Measurements from ENCODE around the gene TCF25. TPM values are rescaled to one million over a fixed set of nuclear protein-coding genes. Genes with fewer than 3 reads are reported as not detected.
"Not testable (repeated sequence)": the region's sequence is repeated elsewhere in the genome, so short reads cannot be mapped to it uniquely, and the experiment has no call there.

Gene TCF25
- polyA plus RNA-seq, 1 donor (not counting 4 experiments of a cell fraction or from before 2014, with no cell fraction given), result 103 TPM

DNA sequence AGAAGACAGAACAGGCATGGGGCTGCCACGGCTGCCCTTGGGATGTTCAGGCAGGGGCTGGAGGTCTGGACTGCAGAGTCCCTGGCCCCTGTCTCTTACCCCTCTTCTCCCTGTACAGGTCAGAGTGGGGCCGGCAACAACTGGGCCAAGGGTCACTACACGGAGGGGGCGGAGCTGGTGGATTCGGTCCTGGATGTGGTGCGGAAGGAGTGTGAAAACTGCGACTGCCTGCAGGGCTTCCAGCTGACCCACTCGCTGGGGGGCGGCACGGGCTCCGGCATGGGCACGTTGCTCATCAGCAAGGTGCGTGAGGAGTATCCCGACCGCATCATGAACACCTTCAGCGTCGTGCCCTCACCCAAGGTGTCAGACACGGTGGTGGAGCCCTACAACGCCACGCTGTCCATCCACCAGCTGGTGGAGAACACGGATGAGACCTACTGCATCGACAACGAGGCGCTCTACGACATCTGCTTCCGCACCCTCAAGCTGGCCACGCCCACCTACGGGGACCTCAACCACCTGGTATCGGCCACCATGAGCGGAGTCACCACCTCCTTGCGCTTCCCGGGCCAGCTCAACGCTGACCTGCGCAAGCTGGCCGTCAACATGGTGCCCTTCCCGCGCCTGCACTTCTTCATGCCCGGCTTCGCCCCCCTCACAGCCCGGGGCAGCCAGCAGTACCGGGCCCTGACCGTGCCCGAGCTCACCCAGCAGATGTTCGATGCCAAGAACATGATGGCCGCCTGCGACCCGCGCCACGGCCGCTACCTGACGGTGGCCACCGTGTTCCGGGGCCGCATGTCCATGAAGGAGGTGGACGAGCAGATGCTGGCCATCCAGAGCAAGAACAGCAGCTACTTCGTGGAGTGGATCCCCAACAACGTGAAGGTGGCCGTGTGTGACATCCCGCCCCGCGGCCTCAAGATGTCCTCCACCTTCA, 61.5 kb downstream of the TCF25 start:
- Histone ChIP-seq H3K27ac (ENCODE audit: control insufficient read depth, insufficient read depth, low read length) (no peak overlapping the region), H3K4me2 (ENCODE audit: control insufficient read depth, extremely low read depth, insufficient read depth, low read depth, low read length) (no peak overlapping the region), H3K9me3 (ENCODE audit: control insufficient read depth, low read depth, low read length) (no peaks in the 10 kb centered on the region), H3K79me2 (ENCODE audit: control insufficient read depth, insufficient read depth, low read length) (no peaks in the 10 kb centered on the region), H3K9me1 (ENCODE audit: control insufficient read depth, extremely low read depth, insufficient read depth, low read length) (no peaks in the 10 kb centered on the region), H3K4me1 (ENCODE audit: control insufficient read depth, extremely low read depth, insufficient read depth, low read length) (no peaks in the 10 kb centered on the region), H3K36me3 (ENCODE audit: control insufficient read depth in 2 of 2, extremely low read depth in 1 of 2, insufficient read depth in 2 of 2, low read length in 2 of 2) (peaks cover 9 to 12% of the 10 kb centered on the region in 2 experiments), H3K27me3 (ENCODE audit: control insufficient read depth, extremely low read depth, insufficient read depth, low read length) (peaks cover 6% of the 10 kb centered on the region), H3K4me3 (ENCODE audit: control insufficient read depth in 2 of 3, extremely low read depth in 1 of 3, insufficient read depth in 2 of 3, low read depth in 1 of 3, low read length in 3 of 3) (no peak overlapping the region), H4K20me1 (ENCODE audit: control insufficient read depth, extremely low read depth, insufficient read depth, low read length) (no peaks in the 10 kb centered on the region), H3K9ac (ENCODE audit: control insufficient read depth, extremely low read depth, insufficient read depth, low read length) (no peak overlapping the region), H2AFZ (ENCODE audit: control insufficient read depth, low read length) (no peak overlapping the region)
- DNase-seq (ENCODE audit: low read depth, low spot score), result no peak
- dilution Hi-C loops (cut with MboI; ENCODE audit: extremely low pct_ligation_motif_present, low sequenced_read_pairs), result no loop called here
- FAIRE-seq, result no peak
- TF ChIP-seq, protein P1, sequence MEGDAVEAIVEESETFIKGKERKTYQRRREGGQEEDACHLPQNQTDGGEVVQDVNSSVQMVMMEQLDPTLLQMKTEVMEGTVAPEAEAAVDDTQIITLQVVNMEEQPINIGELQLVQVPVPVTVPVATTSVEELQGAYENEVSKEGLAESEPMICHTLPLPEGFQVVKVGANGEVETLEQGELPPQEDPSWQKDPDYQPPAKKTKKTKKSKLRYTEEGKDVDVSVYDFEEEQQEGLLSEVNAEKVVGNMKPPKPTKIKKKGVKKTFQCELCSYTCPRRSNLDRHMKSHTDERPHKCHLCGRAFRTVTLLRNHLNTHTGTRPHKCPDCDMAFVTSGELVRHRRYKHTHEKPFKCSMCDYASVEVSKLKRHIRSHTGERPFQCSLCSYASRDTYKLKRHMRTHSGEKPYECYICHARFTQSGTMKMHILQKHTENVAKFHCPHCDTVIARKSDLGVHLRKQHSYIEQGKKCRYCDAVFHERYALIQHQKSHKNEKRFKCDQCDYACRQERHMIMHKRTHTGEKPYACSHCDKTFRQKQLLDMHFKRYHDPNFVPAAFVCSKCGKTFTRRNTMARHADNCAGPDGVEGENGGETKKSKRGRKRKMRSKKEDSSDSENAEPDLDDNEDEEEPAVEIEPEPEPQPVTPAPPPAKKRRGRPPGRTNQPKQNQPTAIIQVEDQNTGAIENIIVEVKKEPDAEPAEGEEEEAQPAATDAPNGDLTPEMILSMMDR (optimal IDR thresholded peaks at IDR 0.05 in 1 of 3, IDR thresholded peaks at IDR 0.05 in 1 of 3, conservative IDR thresholded peaks at IDR 0.05 in 1 of 3; ENCODE audit: extremely low read depth in 1 of 3, insufficient read depth in 2 of 3, low read length in 3 of 3), result no peak
- TF ChIP-seq EZH2 (IDR thresholded peaks at IDR 0.05; ENCODE audit: low read length), result no peak

DNA sequence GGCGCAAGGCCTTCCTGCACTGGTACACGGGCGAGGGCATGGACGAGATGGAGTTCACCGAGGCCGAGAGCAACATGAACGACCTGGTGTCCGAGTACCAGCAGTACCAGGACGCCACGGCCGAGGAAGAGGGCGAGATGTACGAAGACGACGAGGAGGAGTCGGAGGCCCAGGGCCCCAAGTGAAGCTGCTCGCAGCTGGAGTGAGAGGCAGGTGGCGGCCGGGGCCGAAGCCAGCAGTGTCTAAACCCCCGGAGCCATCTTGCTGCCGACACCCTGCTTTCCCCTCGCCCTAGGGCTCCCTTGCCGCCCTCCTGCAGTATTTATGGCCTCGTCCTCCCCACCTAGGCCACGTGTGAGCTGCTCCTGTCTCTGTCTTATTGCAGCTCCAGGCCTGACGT, 62.2 kb downstream of the TCF25 start:
- FAIRE-seq; H3K4me2 ChIP-seq (ENCODE audit: control insufficient read depth, extremely low read depth, insufficient read depth, low read depth, low read length); H2AFZ ChIP-seq (ENCODE audit: control insufficient read depth, low read length); H3K9me3 ChIP-seq (ENCODE audit: control insufficient read depth, low read depth, low read length); H3K27ac ChIP-seq (ENCODE audit: control insufficient read depth, insufficient read depth, low read length); H3K79me2 ChIP-seq (ENCODE audit: control insufficient read depth, insufficient read depth, low read length); H3K4me1 ChIP-seq (ENCODE audit: control insufficient read depth, extremely low read depth, insufficient read depth, low read length); H4K20me1 ChIP-seq (ENCODE audit: control insufficient read depth, extremely low read depth, insufficient read depth, low read length); H3K9ac ChIP-seq (ENCODE audit: control insufficient read depth, extremely low read depth, insufficient read depth, low read length); H3K27me3 ChIP-seq (ENCODE audit: control insufficient read depth, extremely low read depth, insufficient read depth, low read length); H3K9me1 ChIP-seq (ENCODE audit: control insufficient read depth, extremely low read depth, insufficient read depth, low read length); dilution Hi-C loops (cut with MboI; ENCODE audit: extremely low pct_ligation_motif_present, low sequenced_read_pairs); H3K4me3 ChIP-seq (ENCODE audit: control insufficient read depth in 2 of 3, extremely low read depth in 1 of 3, insufficient read depth in 2 of 3, low read depth in 1 of 3, low read length in 3 of 3); DNase-seq (ENCODE audit: low read depth, low spot score): not testable (repeated sequence)
- peaks cover 9 to 12% of the 10 kb centered on the region in 2 experiments for H3K36me3 ChIP-seq (ENCODE audit: control insufficient read depth in 2 of 2, extremely low read depth in 1 of 2, insufficient read depth in 2 of 2, low read length in 2 of 2)
